Smooth muscle cell (in vitro differentiated cells): Measurements from ENCODE around the gene NEK7. TPM values are rescaled to one million over a fixed set of nuclear protein-coding genes. Genes with fewer than 3 reads are reported as not detected.

Experiments
- DNase-seq: peaks from one replicate; lab custom pipeline; 2025; ENCODE audit not compliant: unreplicated experiment; lab: John Stamatoyannopoulos, UW
- H2AFZ ChIP-seq: fragments of 200-600 bp; sonication (generic); 2 replicates; pipeline ENCODE4 v1.6.0; 2016; ENCODE audit warnings: antibody characterized with exemption, low read depth, mild to moderate bottlenecking
- H3F3A ChIP-seq: fragments of 200-600 bp; sonication (generic); 2 replicates; pipeline ENCODE4 v1.6.0; 2017; ENCODE audit warnings: antibody characterized with exemption, low read depth
- H3K27ac ChIP-seq: fragments of 200-600 bp; sonication (generic); 2 replicates; pipeline ENCODE4 v1.5.1; 2016; ENCODE audit warnings: low read depth, mild to moderate bottlenecking
- H3K27me3 ChIP-seq: fragments of 200-600 bp; sonication (generic); 2 replicates; pipeline ENCODE4 v1.6.1; 2016; ENCODE audit warnings: low read depth, mild to moderate bottlenecking
- H3K36me3 ChIP-seq: fragments of 200-600 bp; sonication (generic); 2 replicates; pipeline ENCODE4 v1.5.1; 2016; ENCODE audit warnings: low read depth
- H3K4me1 ChIP-seq: fragments of 200-600 bp; sonication (generic); 2 replicates; pipeline ENCODE4 v1.5.1; 2016; ENCODE audit warnings: low read depth
- H3K4me2 ChIP-seq: fragments of 200-600 bp; sonication (generic); 2 replicates; pipeline ENCODE4 v1.6.0; 2016; ENCODE audit warnings: mild to moderate bottlenecking
- H3K4me3 ChIP-seq: fragments of 200-600 bp; sonication (generic); 2 replicates; pipeline ENCODE4 v1.5.1; 2016; ENCODE audit warnings: mild to moderate bottlenecking
- H3K79me2 ChIP-seq: fragments of 200-600 bp; sonication (generic); 2 replicates; pipeline ENCODE4 v1.6.0; 2016; ENCODE audit warnings: low read depth, mild to moderate bottlenecking
- H3K9ac ChIP-seq: fragments of 200-600 bp; sonication (generic); 2 replicates; pipeline ENCODE4 v1.6.0; 2016; ENCODE audit warnings: low read depth
- H3K9me3 ChIP-seq: fragments of 200-600 bp; sonication (generic); replicated peaks from 2 replicates; pipeline ENCODE4 v1.5.1; 2016; ENCODE audit warnings: low read depth
- H4K20me1 ChIP-seq: fragments of 200-600 bp; sonication (generic); 2 replicates; pipeline ENCODE4 v1.6.0; 2016; ENCODE audit warnings: low read depth
- CTCF ChIP-seq: fragments of 200-600 bp; sonication (generic); IDR thresholded peaks from 2 replicates; pipeline ENCODE4 v1.5.1; 2017; ENCODE audit warnings: borderline replicate concordance, mild to moderate bottlenecking, antibody characterized with exemption; ENCODE audit not compliant: insufficient read depth, poor library complexity, severe bottlenecking
- WGBS: methylation state at CpG from one replicate; pipeline ENCODE4 v1.1.7; 2016; ENCODE audit warnings: low lambda C conversion rate; 5-methylcytosine and 5-hydroxymethylcytosine counted together
- polyA plus RNA-seq: library from polyadenylated mRNA; unstranded; fragments of >200 nt; fragmentation: Nextera tagmentation; extraction: Ambion mirVana; gene quantifications from 2 replicates; pipeline ENCODE4 v1.2.1, GENCODE V29; 2016
- total RNA-seq: library from RNA; depleted of rRNA; stranded (reverse); fragments of >200 nt; gene quantifications from 2 replicates; pipeline ENCODE4 v1.2.3, GENCODE V29; 2014

The NEK7 gene
- total and polyA plus RNA-seq, 2 experiments from 2014 or later: 26.1 to 141 TPM

DNA sequence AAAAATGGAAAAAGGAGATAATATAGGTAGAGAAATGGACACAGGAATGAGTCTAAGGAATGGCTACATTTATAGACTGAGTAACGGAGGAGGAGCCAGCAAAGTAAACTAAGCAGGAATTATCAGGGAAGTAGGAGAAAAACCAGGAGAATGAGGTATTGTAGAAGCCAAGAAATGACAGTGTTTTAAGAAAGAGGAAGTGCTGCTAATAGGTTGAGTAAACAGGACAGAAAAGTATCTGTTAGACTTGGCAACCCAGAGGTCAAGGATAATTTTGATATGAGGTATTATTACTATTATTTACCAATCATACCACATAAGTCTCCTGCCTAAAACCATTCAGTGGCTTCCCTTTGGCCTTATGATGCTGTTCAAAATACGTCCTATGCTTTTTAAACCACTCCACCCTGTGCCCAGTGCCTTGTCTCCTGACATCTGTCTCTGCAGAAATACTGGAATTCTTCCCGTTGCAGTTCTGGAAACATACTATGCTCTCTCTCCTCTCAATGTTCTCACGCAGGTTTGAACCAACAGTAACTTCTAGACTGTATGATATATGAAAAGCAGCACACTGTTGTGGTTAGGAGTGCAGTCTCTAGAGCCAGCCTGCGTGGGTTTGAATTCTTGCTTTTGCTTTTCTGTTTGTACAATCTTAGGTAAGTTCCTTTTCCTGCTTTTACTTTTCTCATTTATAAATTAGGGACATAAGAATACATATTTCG, 24.6 kb upstream of the NEK7 start:
- TF ChIP-seq CTCF: no peak
- Histone ChIP-seq H3K79me2 (no peaks in the 10 kb centered on the region), H3K9me3 (no peaks in the 10 kb centered on the region), H3K27ac (no peak overlapping the region), H3K9ac (no peak overlapping the region), H2AFZ (no peak overlapping the region), H3K27me3 (no peaks in the 10 kb centered on the region), H3F3A (no peaks in the 10 kb centered on the region), H3K4me1 (no peaks in the 10 kb centered on the region), H3K36me3 (no peaks in the 10 kb centered on the region), H4K20me1 (no peaks in the 10 kb centered on the region), H3K4me2 (no peak overlapping the region), H3K4me3 (no peak overlapping the region)
- WGBS: 94% methylated on average over 6 of the region's 6 CpGs
- no peak for DNase-seq

GRCh38 chr1:198134252-198134651, 22.5 kb upstream of the NEK7 start:
- WGBS: 82% methylated on average over 2 of the region's 2 CpGs
- DNase-seq: no peak
- Histone ChIP-seq H3F3A (no peaks in the 10 kb centered on the region), H3K9me3 (no peaks in the 10 kb centered on the region), H3K4me3 (no peak overlapping the region), H3K9ac (no peak overlapping the region), H3K4me2 (no peak overlapping the region), H3K4me1 (no peaks in the 10 kb centered on the region), H3K27me3 (no peaks in the 10 kb centered on the region), H2AFZ (no peak overlapping the region), H3K36me3 (no peaks in the 10 kb centered on the region), H3K79me2 (no peaks in the 10 kb centered on the region), H4K20me1 (no peaks in the 10 kb centered on the region), H3K27ac (no peak overlapping the region)
- TF ChIP-seq CTCF: no peak

DNA sequence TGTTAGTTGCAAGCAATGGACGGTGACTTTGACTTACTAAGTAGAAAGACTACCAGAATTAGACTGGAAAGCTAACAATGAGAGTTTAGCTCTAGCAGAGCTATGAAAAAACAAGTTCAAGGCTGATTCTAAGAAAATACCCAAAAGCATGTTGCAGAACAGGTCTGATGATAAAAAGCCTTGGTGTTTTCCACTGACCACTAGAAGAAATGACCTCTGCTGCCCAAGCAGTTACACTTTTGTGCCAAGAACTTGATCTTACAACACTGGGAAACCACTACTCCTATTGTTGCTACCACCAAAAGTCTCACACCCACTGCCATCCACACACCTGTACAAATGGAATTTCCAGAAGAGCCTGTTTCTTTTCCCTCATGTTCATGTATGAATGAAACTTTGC, 21.4 kb upstream of the NEK7 start:
- no peaks in the 10 kb centered on the region for H3K79me2 ChIP-seq
- no peak overlapping the region for H3K27ac ChIP-seq
- 56% methylated on average over 1 of the region's 1 CpG for WGBS
- no peak for DNase-seq
- no peaks in the 10 kb centered on the region for H3K4me1 ChIP-seq
- no peaks in the 10 kb centered on the region for H4K20me1 ChIP-seq
- H3F3A ChIP-seq: no peaks in the 10 kb centered on the region
- no peak overlapping the region for H2AFZ ChIP-seq
- H3K4me3 ChIP-seq: no peak overlapping the region
- no peak overlapping the region for H3K9ac ChIP-seq
- no peak overlapping the region for H3K4me2 ChIP-seq
- TF ChIP-seq CTCF: no peak
- no peaks in the 10 kb centered on the region for H3K36me3 ChIP-seq
- H3K27me3 ChIP-seq: no peaks in the 10 kb centered on the region
- no peaks in the 10 kb centered on the region for H3K9me3 ChIP-seq
